K562 (cell line): ENCODE data around the gene CDH6. TPM values are rescaled to one million over a fixed set of nuclear protein-coding genes. Genes with fewer than 3 reads are reported as not detected.

ENCODE experiments used
- ATAC-seq: fragments of 200-7000 bp; cut with Tn5 transposase; 3 replicates; pipeline ENCODE4 v1.9.1; 2020; ENCODE audit warnings: moderate library complexity
- BruUV-seq: library from RNA; stranded (reverse); fragments of 400-500 nt; replicated peaks from 2 replicates; lab custom pipeline; 2021; lab: Mats Ljungman, UMichigan
- CTCF ChIA-PET: fragments of 300-600 bp; formaldehyde crosslinking; extraction: SDS; loops from one replicate; lab custom pipeline; 2021; ENCODE audit warnings: low intra/inter-chr PET ratio; lab: Yijun Ruan, JAX
- POLR2A ChIA-PET: fragments of 300-600, 350-650 bp; sonication (Branson Sonifier 250); formaldehyde crosslinking; extraction: SDS; loops from one replicate; lab custom pipeline; 2021; ENCODE audit warnings: antibody characterized with exemption, inconsistent platforms; lab: Yijun Ruan, JAX
- DNase-seq, 4 experiments: peaks; one replicate each; pipeline versions ENCODE4 v3.0.0 to v3.0.0-alpha.2; 2011 to 2018; ENCODE audit warnings: low spot score in 3 of 4, mixed read lengths in 3 of 4; ENCODE audit errors: extremely low read depth in 1 of 4
- FAIRE-seq: peaks from 2 replicates; lab custom pipeline; 2011; peaks lifted over from hg19 to GRCh38; lab: Jason Lieb, UNC
- H2AFZ ChIP-seq: 2 replicates; pipeline ENCODE4 v1.6.0; 2011; ENCODE audit warnings: low read depth, low read length, control low read depth, inconsistent platforms
- H3K27ac ChIP-seq: fragments of 200-600 bp; 3 replicates; pipeline ENCODE4 v1.8.0; 2011; ENCODE audit warnings: low read depth, mild to moderate bottlenecking, control low read depth, inconsistent platforms, low read length, moderate library complexity, mixed read lengths; ENCODE audit errors: extremely low read depth
- H3K27me3 ChIP-seq, 2 experiments: fragments of 300-600 bp in 1 of 2; 2 replicates in 1 of 2; 3 replicates in 1 of 2; pipeline versions ENCODE4 v1.6.0 to v1.8.0; 2011; ENCODE audit warnings: inconsistent platforms in 2 of 2, low read length in 2 of 2, mild to moderate bottlenecking in 1 of 2, mixed read lengths in 1 of 2, moderate library complexity in 1 of 2; ENCODE audit not compliant: control insufficient read depth in 2 of 2, insufficient read depth in 2 of 2
- H3K36me3 ChIP-seq: fragments of 300-600 bp; 3 replicates; pipeline ENCODE4 v1.8.0; 2011; ENCODE audit warnings: mild to moderate bottlenecking, low read length, inconsistent platforms; ENCODE audit not compliant: control insufficient read depth, insufficient read depth
- H3K4me1 ChIP-seq, 2 experiments: fragments of 200-600 bp in 1 of 2; replicated peaks in 1 of 2; 2 replicates in 1 of 2; 3 replicates in 1 of 2; pipeline versions ENCODE4 v1.5.1 to v1.8.0; 2011; ENCODE audit warnings: inconsistent platforms in 2 of 2, low read length in 2 of 2, mild to moderate bottlenecking in 1 of 2, mixed read lengths in 1 of 2, moderate library complexity in 1 of 2; ENCODE audit not compliant: control insufficient read depth in 2 of 2, insufficient read depth in 2 of 2
- H3K4me2 ChIP-seq: 2 replicates; pipeline ENCODE4 v1.6.1; 2011; ENCODE audit warnings: low read length, control low read depth, inconsistent platforms, mixed read lengths; ENCODE audit not compliant: insufficient read depth
- H3K4me3 ChIP-seq: fragments of 200-600 bp; sonication (generic), shearing (Covaris generic); 2 replicates; pipeline ENCODE4 v1.5.1; 2016; ENCODE audit warnings: control low read depth, inconsistent platforms
- H3K79me2 ChIP-seq: fragments of 200-600 bp; 3 replicates; pipeline ENCODE4 v1.8.0; 2011; ENCODE audit warnings: low read length, inconsistent platforms; ENCODE audit not compliant: control insufficient read depth, insufficient read depth
- H3K9ac ChIP-seq, 2 experiments: 2 replicates each; pipeline versions ENCODE4 v1.6.0 to v1.6.1; 2011; ENCODE audit warnings: low read depth in 2 of 2, low read length in 2 of 2, control low read depth in 1 of 2, inconsistent platforms in 1 of 2, mild to moderate bottlenecking in 1 of 2, mixed read lengths in 1 of 2; ENCODE audit not compliant: insufficient read depth in 1 of 2
- H3K9me1 ChIP-seq: one replicate; pipeline ENCODE4 v1.6.0; 2011; ENCODE audit warnings: inconsistent platforms, mild to moderate bottlenecking, low read length, moderate library complexity; ENCODE audit not compliant: control insufficient read depth, insufficient read depth
- H3K9me3 ChIP-seq: replicated peaks from 2 replicates; pipeline ENCODE4 v1.5.1; 2011; ENCODE audit warnings: low read depth, low read length, inconsistent platforms; ENCODE audit not compliant: control insufficient read depth, insufficient read depth
- H4K20me1 ChIP-seq: replicated peaks from 2 replicates; pipeline ENCODE4 v1.6.1; 2011; ENCODE audit warnings: low read length, inconsistent platforms, mixed read lengths; ENCODE audit not compliant: control insufficient read depth, insufficient read depth
- ARNT ChIP-seq, 2 experiments: fragments of 450-650 bp; IDR thresholded peaks; 2 replicates each; pipeline ENCODE4 v1.6.1; 2016; ENCODE audit warnings: mild to moderate bottlenecking in 1 of 2
- ATF1 ChIP-seq, 2 experiments: fragments of 450-650 bp in 1 of 2; IDR thresholded peaks; 2 replicates each; pipeline ENCODE4 v1.6.1; 2016; ENCODE audit warnings: missing compliant biosample characterization in 1 of 2, missing genetic modification characterization in 1 of 2
- ATF2 ChIP-seq: sonication (generic); formaldehyde crosslinking; IDR thresholded peaks from 2 replicates; pipeline ENCODE4 v1.8.1; 2022; ENCODE audit warnings: missing genetic modification reagents
- CBX2 ChIP-seq: fragments of 200-600 bp; sonication (generic); IDR thresholded peaks from one replicate; pipeline ENCODE4 v1.6.1; 2012; ENCODE audit warnings: mild to moderate bottlenecking, low read length, inconsistent platforms; ENCODE audit not compliant: insufficient read depth, poor library complexity, severe bottlenecking
- CHCHD3 ChIP-seq: fragments of 250-450 bp; sonication (Bioruptor Pico); IDR thresholded peaks from 2 replicates; pipeline ENCODE4 v2.1.2; 2022; ENCODE audit warnings: mild to moderate bottlenecking
- DIDO1 ChIP-seq: fragments of 450-650 bp; IDR thresholded peaks from 2 replicates; pipeline ENCODE4 v1.6.1; 2016; ENCODE audit warnings: low read depth, missing biosample characterization, missing genetic modification characterization
- E2F1 ChIP-seq: sonication (generic); formaldehyde crosslinking; IDR thresholded peaks from 2 replicates; pipeline ENCODE4 v1.8.1; 2023; ENCODE audit warnings: mild to moderate bottlenecking, missing genetic modification reagents, moderate library complexity
- E2F3 ChIP-seq: fragments of 250-450 bp; sonication (Bioruptor Pico); IDR thresholded peaks from 2 replicates; pipeline ENCODE4 v1.4.0; 2020; ENCODE audit warnings: mild to moderate bottlenecking
- FOXP1 ChIP-seq: sonication (generic); formaldehyde crosslinking; IDR thresholded peaks from 2 replicates; pipeline ENCODE4 v1.8.0; 2022; ENCODE audit warnings: mild to moderate bottlenecking, missing genetic modification reagents
- OTX1 ChIP-seq: fragments of 450-650 bp; formaldehyde crosslinking; IDR thresholded peaks from 2 replicates; pipeline ENCODE4 v1.4.0; 2022; ENCODE audit warnings: mild to moderate bottlenecking
- PHB ChIP-seq: fragments of 250-450 bp; sonication (Bioruptor Pico); IDR thresholded peaks from 2 replicates; pipeline ENCODE4 v1.5.0; 2021
- POLR2A ChIP-seq: fragments of 450-650 bp; conservative IDR thresholded peaks from 2 replicates; pipeline ENCODE4 v1.6.1; 2016
- RBM25 ChIP-seq: fragments of 200-400 bp; formaldehyde crosslinking; IDR thresholded peaks from 2 replicates; pipeline ENCODE4 v1.6.1; 2018; ENCODE audit warnings: low read length, low read depth, moderate library complexity; ENCODE audit not compliant: severe bottlenecking
- SUPT5H ChIP-seq: fragments of 450-650 bp; IDR thresholded peaks from 2 replicates; pipeline ENCODE4 v1.6.1; 2016
- TSC22D4 ChIP-seq: fragments of 450-650 bp; IDR thresholded peaks from 2 replicates; pipeline ENCODE4 v1.6.1; 2016; ENCODE audit warnings: missing genetic modification characterization, missing biosample characterization, control low read depth
- YY1 ChIP-seq, 3 experiments: IDR thresholded peaks; 2 replicates each; pipeline ENCODE4 v1.6.1; 2011; ENCODE audit warnings: low read length in 2 of 3, mild to moderate bottlenecking in 2 of 3, moderate library complexity in 2 of 3, borderline replicate concordance in 1 of 3, control low read depth in 1 of 3, low read depth in 1 of 3; ENCODE audit not compliant: insufficient read depth in 3 of 3, insufficient replicate concordance in 2 of 3, control insufficient read depth in 1 of 3, insufficient read length in 1 of 3; ENCODE audit errors: extremely low read depth in 1 of 3
- ZKSCAN8 ChIP-seq: fragments of 200-800 bp; sonication (Bioruptor generic); IDR thresholded peaks from 2 replicates; pipeline ENCODE4 v1.6.1; 2016; ENCODE audit warnings: missing genetic modification characterization, missing compliant biosample characterization
- ZNF431 ChIP-seq: sonication (generic); formaldehyde crosslinking; IDR thresholded peaks from 2 replicates; pipeline ENCODE4 v1.8.0; 2022; ENCODE audit warnings: mild to moderate bottlenecking, missing genetic modification reagents
- ZNF511 ChIP-seq: sonication (generic); formaldehyde crosslinking; IDR thresholded peaks from 2 replicates; pipeline ENCODE4 v1.8.0; 2022; ENCODE audit warnings: mild to moderate bottlenecking, missing genetic modification reagents
- WGBS: fragments of 100-300 bp; shearing (Covaris generic); methylation state at CpG from one replicate; pipeline ENCODE4 v1.1.6; 2016; ENCODE audit warnings: low coverage, mixed read lengths; ENCODE audit not compliant: insufficient coverage; ENCODE audit errors: missing lambda C conversion rate; 5-methylcytosine and 5-hydroxymethylcytosine counted together
- in situ Hi-C: fragments of 300-500 bp; cut with MboI; formaldehyde crosslinking; loops from 4 replicates; pipeline ENCODE4 v1.15.0; 2018; ENCODE audit warnings: inconsistent platforms, mixed read lengths
- intact Hi-C: fragments of 100-400 bp; cut with micrococcal nuclease; formaldehyde crosslinking; loops from 2 replicates; pipeline ENCODE4 v1.14.2; 2022
- polyA plus RNA-seq, 8 experiments: library from polyadenylated mRNA; depleted of rRNA in 4 of 8; stranded (reverse) in 5 of 8; unstranded in 3 of 8; fragments of >200 nt; fragmentation: Nextera tagmentation in 2 of 8; fragmentation: Illumina TruSeq in 1 of 8; extraction: Ambion mirVana in 2 of 8; extraction: Trizol in 1 of 8; gene quantifications; 2 replicates each; pipeline versions ENCODE4 v1.2.1 to v1.2.3, GENCODE V29; 2011 to 2014; ENCODE audit warnings: inconsistent platforms in 1 of 8, missing spikeins in 1 of 8
- total RNA-seq, 7 experiments: library from RNA; depleted of rRNA in 6 of 7; stranded (reverse); fragments of >200 nt in 6 of 7; fragmentation: Illumina TruSeq in 2 of 7; extraction: Trizol in 2 of 7; gene quantifications; 2 replicates each; pipeline versions ENCODE4 v1.2.1 to v1.2.3, GENCODE V29; 2011 to 2021; ENCODE audit warnings: low replicate concordance in 1 of 7

Gene CDH6
- total and polyA plus RNA-seq, 9 of the 15 experiments (the other 6 are each of a cell fraction or from before 2014, with no cell fraction given) = not detected

- TF ChIP-seq ZNF511 = no peak
- no peak for TF ChIP-seq ARNT (IDR thresholded peaks at IDR 0.05)
- no peak for TF ChIP-seq YY1 (IDR thresholded peaks at IDR 0.05; ENCODE audit: borderline replicate concordance in 1 of 3, control insufficient read depth in 1 of 3, extremely low read depth in 1 of 3, insufficient read depth in 3 of 3, insufficient read length in 1 of 3, insufficient replicate concordance in 2 of 3, low read depth in 1 of 3, low read length in 2 of 3)
- TF ChIP-seq CHCHD3 (CRISPR knock-in tag) = no peak
- no peak for TF ChIP-seq ATF1 (CRISPR knock-in tag; IDR thresholded peaks at IDR 0.05)
- TF ChIP-seq ATF1 (tag; IDR thresholded peaks at IDR 0.05) = no peak
- TF ChIP-seq SUPT5H = no peak
- no peak for TF ChIP-seq TSC22D4
- TF ChIP-seq OTX1 (CRISPR knock-in tag) = no peak
- no peak for TF ChIP-seq PHB (CRISPR knock-in tag)
- TF ChIP-seq ZNF431 (CRISPR knock-in tag) = no peak
- no peak for TF ChIP-seq CBX2
- TF ChIP-seq DIDO1 (tag) = no peak
- TF ChIP-seq ZKSCAN8 = no peak
- no peak for TF ChIP-seq E2F1 (CRISPR knock-in tag)
- TF ChIP-seq FOXP1 (CRISPR knock-in tag) = no peak
- no peak for TF ChIP-seq POLR2A
- no peak for TF ChIP-seq RBM25
- no peak for TF ChIP-seq ATF2 (CRISPR knock-in tag)
- TF ChIP-seq E2F3 = no peak
- CTCF ChIA-PET = no interaction called here
- WGBS = 0% methylated on average over 1 of the region's 1 CpG
- DNase-seq (no peak), ATAC-seq (no peak), FAIRE-seq (no peak)
- H3K9ac ChIP-seq = no peak overlapping the region
- no peak overlapping the region for H3K27ac ChIP-seq
- H3K36me3 ChIP-seq = no peaks in the 10 kb centered on the region
- H3K4me2 ChIP-seq = no peak overlapping the region
- POLR2A ChIA-PET = no interaction called here
- in situ Hi-C loops (no loop called here), intact Hi-C loops (no loop called here)
- H3K9me1 ChIP-seq = no peaks in the 10 kb centered on the region
- H3K79me2 ChIP-seq = no peaks in the 10 kb centered on the region
- no peaks in the 10 kb centered on the region for H3K4me1 ChIP-seq
- no peaks in the 10 kb centered on the region for H3K9me3 ChIP-seq
- no peaks in the 10 kb centered on the region; a peak in 1 of 5 replicates for H3K27me3 ChIP-seq
- BruUV-seq = no TSS peak
- no peaks in the 10 kb centered on the region for H4K20me1 ChIP-seq
- H3K4me3 ChIP-seq = no peak overlapping the region
- no peak overlapping the region for H2AFZ ChIP-seq
Measured at GRCh38 chr5:31361234-31361633, 167.7 kb downstream of the CDH6 start.
